ENCODE results near the gene FIZ1. TPM values are rescaled to one million over a fixed set of nuclear protein-coding genes. Genes with fewer than 3 reads are reported as not detected.

The FIZ1 gene
- total and polyA plus RNA-seq, 7 donors, result 3.5 to 9.6 (median 8.9) TPM

DNA sequence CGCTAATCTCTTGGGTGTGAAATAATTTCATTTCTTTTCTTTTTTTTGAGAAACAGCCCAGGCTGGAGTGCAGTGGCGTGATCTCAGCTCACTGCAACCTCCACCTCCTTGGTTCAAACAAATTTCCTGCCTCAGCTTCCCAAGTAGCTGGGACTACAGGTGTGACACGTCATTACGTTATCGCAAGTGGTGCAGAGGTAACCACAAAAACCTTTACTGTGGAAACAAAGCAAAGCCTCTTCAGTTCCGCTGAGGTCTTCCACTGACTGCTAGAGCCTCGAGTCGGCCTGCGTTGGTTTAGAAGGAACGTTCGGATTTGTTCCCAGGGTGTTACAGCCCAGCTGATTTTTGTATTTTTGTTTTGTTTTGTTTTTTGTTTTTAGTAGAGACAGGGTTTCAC is 27.0 kb upstream of the FIZ1 start:
- no peaks in the 10 kb centered on the region for H3K27me3 ChIP-seq
- H3K4me3 ChIP-seq, result no peak overlapping the region
- no peak overlapping the region for H3K27ac ChIP-seq
- H3K36me3 ChIP-seq, result peaks cover 0 to 10% (median 3%) of the 10 kb centered on the region in 4 donors
- H3K9me3 ChIP-seq, result no peaks in the 10 kb centered on the region
- no peak for TF ChIP-seq CTCF (IDR thresholded peaks at IDR 0.05)
- no peak for TF ChIP-seq POLR2A (IDR thresholded peaks at IDR 0.05)
- TF ChIP-seq EP300 (IDR thresholded peaks at IDR 0.05), result no peak
- TF ChIP-seq POLR2AphosphoS5 (IDR thresholded peaks at IDR 0.05), result no peak
- H3K4me1 ChIP-seq, result peaks cover 0 to 14% (median 13%) of the 10 kb centered on the region in 4 donors
- no peak for DNase-seq
- intact Hi-C loops (cut with DNase I), result no loop called here
- WGBS, 2 donors, result 78 to 87% methylated on average over 11 of the region's 11 CpGs

DNA sequence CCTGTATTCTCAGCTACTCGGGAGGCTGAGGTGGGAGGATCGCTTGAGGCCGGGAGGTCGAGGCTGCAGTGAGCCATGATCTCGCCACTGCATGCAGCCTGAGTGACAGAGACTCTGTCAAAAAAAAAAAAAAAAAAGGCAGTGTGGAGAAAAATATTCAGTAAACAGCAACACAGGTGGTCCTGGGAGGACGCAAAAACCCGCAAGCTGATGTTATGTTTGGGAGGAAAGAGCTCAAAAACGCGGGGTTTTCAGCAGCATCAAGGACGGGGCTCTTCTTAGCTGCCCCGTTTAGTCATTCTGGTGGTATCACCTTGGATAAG is 25.6 kb upstream of the FIZ1 start:
- 34 to 45% methylated on average over 11 of the region's 11 CpGs for WGBS, 2 donors
- TF ChIP-seq POLR2AphosphoS5 (IDR thresholded peaks at IDR 0.05) (no peak), EP300 (IDR thresholded peaks at IDR 0.05) (no peak), CTCF (IDR thresholded peaks at IDR 0.05) (no peak), POLR2A (IDR thresholded peaks at IDR 0.05) (no peak)
- Histone ChIP-seq H3K27ac (peak overlapping the region; percentile 91 to 97 (median 94)), H3K36me3 (peaks cover 0 to 16% (median 6%) of the 10 kb centered on the region in 4 donors), H3K9me3 (no peaks in the 10 kb centered on the region), H3K27me3 (no peaks in the 10 kb centered on the region), H3K4me3 (peak overlapping the region; percentile 63 to 68 (median 64)), H3K4me1 (peaks cover 0 to 14% (median 13%) of the 10 kb centered on the region in 4 donors)
- intact Hi-C loops (cut with DNase I), result no loop called here
- no peak for DNase-seq

DNA sequence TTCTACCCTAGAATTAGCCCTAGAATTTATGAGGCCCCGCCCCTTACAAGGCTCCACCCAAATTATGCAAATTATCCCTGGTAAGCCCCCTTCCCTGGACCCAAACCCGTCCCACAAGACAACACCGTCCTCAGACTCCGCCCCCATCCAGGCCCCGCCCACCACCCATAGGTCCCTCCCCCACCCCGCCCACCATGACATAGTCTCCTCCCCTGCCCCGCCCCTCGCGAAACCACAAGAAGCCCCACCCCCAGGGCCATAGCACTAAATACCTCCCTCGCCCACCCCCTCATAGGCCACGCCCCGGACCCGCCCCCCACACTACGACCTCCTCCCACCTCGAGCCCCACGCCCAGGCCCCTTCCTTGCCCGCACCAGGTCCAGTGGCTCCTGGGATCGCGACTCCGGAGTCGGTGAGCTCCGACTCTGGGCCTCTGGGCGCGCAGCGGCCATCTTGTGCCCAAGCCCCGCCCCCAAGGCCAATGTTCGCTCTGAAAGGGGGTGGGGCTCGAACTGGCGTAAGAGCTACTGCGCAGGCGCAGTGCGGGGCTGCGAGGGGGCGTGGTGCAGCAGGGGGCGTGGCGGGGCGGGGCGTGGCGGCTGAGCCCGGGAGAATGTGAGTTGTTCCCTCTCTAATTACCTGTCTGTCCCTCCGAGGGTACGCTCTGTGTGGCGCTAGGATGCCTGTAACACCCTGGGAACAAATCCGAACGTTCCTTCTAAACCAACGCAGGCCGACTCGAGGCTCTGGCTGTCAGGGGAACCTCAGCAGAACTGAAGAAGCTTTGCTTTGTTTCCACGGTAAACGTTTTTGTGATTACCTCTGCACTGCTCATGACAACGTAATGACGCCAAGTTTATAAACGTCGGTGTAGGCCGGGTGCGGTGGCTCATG is 25.0 kb upstream of the FIZ1 start, which contains the start of gene ZNF784:
ZNF784 (minus strand) TSS at position 458 of the 895 bp plus-strand sequence; CDS start at position 453, 5 bp downstream.
- Histone ChIP-seq H3K36me3 (peaks cover 0 to 16% (median 6%) of the 10 kb centered on the region in 4 donors), H3K4me3 (peak within 1 kb of the TSS; percentile 63 to 68 (median 64)), H3K27me3 (no peaks in the 10 kb centered on the region), H3K27ac (peak within 1 kb of the TSS; percentile 91 to 97 (median 94)), H3K9me3 (no peaks in the 10 kb centered on the region), H3K4me1 (peaks cover 0 to 14% (median 13%) of the 10 kb centered on the region in 4 donors)
- WGBS, 2 donors, result 0 to 1% methylated on average over 56 of the region's 56 CpGs
- TF ChIP-seq EP300 (IDR thresholded peaks at IDR 0.05) (no peak), POLR2A (IDR thresholded peaks at IDR 0.05) (peak in 1 of 2 donors; percentile 12), CTCF (IDR thresholded peaks at IDR 0.05) (no peak), POLR2AphosphoS5 (IDR thresholded peaks at IDR 0.05) (peak; percentile 46 to 77 (median 62))
- intact Hi-C loops (cut with DNase I), result no loop called here
- peak; percentile 97 for DNase-seq

- H3K27me3 ChIP-seq, result no peaks in the 10 kb centered on the region
- H3K4me3 ChIP-seq, result peak overlapping the region in 1 of 4 donors; percentile 64
- intact Hi-C loops (cut with DNase I), result no loop called here
- H3K36me3 ChIP-seq, result peaks cover 0 to 16% (median 6%) of the 10 kb centered on the region in 4 donors
- DNase-seq, result no peak
- TF ChIP-seq EP300 (IDR thresholded peaks at IDR 0.05) (no peak), CTCF (IDR thresholded peaks at IDR 0.05) (no peak)
- H3K9me3 ChIP-seq, result no peaks in the 10 kb centered on the region
- 56 to 71% methylated on average over 7 of the region's 7 CpGs for WGBS, 2 donors
- peak overlapping the region; percentile 91 to 97 (median 94) for H3K27ac ChIP-seq
- peaks cover 0 to 14% (median 13%) of the 10 kb centered on the region in 4 donors for H3K4me1 ChIP-seq
Observed at GRCh38 chr19:55623561-55623960, 24.2 kb upstream of the FIZ1 start.

All from sigmoid colon (tissue), 7 donors.